GM04504 (cell line): Measurements from ENCODE around the gene CHMP5.
A peak's percentile ranks its signal among the peaks of the same experiment; 100 is the strongest.

Experiments
- DNase-seq: peaks from one replicate; pipeline ENCODE4 v3.0.0-alpha.2; 2012; ENCODE audit warnings: low read depth

Gene CHMP5

DNA sequence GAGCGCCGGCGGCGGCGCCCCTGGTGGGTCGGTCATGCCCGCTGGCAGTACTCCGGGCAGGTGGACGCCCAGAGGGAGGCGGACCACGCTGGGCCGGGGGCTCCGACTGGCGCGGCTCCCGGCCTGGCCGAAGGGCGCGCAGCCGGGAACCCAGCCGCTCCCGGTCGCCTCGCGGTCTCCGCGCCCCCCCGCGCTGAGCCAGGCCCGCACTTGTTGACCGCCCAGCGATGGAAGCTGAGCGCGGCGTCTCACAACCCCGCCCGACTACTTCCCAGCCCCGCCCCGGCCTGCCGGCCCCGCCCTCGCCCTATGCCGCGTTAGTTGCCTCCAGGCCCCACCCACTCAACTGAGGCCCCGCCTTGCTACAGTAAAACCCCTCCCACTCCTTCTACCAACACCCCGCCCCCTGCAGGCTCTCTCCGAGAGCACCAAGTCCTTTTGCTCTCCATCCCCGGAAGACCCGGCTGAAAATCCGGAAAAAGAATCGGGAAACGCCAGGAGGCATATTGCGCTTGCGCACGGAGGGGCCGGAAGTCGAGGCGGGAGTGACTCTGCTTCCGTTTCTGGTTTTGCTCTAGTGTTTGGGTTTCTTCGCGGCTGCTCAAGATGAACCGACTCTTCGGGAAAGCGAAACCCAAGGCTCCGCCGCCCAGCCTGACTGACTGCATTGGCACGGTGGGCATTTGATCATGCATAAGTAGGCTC lies at the start of gene CHMP5, which contains the start of gene BAG1:
TSS of gene CHMP5 (plus strand) at position 577 of the 705 bp plus-strand sequence. CDS start at position 607, 30 bp downstream.
TSS of gene BAG1 (minus strand) at position 236 of the 705 bp plus-strand sequence.
- peak; percentile 99 for DNase-seq

DNA sequence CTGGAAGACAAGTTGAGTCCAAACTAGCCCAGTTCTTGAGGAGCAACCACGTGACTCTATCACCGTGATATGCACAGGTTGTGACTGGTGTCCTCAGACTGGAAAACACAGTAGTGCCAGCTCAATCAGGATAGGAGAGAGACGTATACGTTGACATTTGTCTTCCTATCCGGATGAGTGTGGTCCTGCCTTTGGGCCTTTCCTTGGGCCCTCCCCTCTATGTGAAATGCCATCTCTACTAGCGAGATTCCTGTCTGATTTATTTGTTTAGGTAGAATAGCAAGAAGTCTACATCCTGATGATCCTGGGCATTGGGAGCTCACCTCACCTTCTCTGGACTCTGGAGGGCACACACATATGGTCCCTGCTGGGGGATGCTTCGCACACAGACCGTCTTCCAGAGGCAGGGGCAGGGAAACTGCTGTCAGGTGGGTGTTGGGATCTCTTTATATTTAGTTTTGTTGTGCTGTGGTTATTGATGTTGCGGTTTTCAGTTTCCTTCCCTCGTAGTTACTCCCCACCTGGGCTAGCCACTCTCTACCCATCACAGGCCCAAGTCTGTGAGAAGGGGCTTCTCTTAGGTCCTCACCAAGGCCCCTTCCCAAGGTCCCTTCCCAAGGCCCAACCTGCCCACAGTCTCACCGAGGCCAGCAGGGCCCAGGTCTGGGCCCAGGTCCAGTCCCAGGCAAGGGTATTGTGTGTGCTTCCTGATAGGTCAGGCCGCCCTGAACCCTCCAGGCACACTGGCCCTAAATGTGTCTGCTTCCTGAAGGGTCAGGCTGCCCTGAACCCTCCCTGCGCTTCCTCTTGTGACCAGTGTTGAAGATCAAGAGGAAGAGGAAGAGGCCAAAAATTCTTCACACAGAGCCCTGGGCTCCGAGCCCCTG lies 43.9 kb upstream of the CHMP5 start:
- DNase-seq, result no peak

DNA sequence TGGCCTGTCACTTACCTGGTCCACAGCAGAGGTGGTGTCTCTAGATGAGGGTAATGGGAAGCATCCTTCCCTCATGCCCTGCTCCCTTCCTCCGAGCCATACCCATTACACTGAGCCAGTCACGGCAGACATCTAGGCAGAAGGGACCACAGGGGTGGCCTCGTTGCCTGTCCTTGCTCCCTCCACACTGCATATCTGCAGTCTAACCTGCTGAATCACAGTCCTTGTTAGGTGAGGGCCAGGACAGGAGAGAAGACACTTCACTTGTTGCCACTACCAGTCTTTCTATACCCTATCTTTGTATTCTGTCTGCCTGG lies 43.3 kb upstream of the CHMP5 start:
- DNase-seq, result no peak

DNA sequence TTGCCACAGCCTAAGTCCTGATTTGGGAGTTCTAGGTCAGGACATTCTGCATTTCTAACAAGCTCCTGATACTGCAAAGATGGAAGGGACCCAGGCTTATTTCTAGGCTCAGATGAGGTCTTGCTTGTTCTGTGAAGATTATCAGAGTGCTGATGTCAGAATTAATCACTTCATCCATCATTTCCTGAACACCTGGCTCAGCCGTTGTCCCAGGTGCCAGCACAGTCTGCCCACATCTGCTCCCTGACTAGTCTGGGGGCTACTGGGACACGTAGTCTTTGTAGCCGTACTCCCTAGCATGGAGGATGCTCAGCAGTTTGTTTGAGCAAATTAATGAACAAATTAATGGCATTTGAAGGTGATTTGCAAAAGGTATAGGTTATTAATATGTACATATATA lies 42.8 kb upstream of the CHMP5 start:
- no peak for DNase-seq

DNA sequence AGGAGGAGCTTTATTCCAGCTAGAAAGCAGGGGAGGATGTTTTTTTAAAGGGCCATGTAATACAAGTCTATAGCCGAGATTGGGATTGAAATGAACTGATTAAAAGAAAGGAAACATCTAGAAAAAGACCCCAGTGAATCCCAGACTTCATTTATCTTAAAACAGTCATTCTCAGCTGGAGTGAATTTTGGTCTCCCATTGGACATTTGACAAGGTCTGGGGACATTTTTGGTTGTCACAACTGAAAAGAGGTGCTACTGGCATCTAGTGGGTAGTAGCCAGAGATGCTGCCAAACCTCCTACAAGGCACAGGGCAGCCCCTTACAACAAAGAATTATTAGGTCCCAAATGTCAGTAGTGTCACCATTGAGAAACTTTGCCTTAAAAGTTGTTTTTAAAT lies 41.2 kb upstream of the CHMP5 start:
- DNase-seq, result no peak

DNA sequence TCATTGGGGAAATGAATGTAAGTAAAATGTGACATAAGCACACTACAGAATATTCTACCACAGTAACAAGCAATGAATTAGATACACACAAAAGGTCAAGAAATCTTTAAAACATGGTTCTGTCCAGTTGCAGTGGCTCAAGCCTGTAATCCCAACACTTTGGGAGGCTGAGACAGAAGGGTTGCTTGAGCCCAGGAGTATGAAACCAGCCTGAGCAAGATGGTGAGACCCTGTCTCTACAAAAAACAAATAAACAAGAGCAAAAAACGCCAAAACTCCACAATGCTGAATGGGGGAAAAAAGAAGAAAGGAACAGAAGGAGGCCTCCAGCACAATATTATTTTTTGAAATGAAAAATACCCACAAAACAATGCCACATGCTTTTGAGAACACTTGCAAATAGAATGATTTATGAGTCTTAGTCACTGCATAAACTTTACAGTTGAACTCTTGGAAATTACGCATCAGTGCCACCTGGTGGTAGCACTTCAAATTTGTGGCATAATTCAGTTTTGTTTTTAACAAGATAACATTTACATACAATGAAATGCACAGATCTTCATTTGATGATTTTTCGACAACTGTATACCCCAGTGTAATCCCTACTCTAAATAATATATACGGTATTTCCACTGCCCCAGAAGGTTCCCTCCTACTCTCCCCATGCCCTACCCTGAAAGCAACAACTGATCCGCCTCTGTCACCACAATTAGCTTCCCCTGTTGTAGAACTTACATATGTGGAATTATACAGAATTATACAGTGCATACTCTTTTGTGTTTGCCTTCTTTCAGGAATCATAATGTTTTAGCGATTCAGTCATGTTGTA lies 39.3 kb upstream of the CHMP5 start:
- peak; percentile 46 for DNase-seq

DNA sequence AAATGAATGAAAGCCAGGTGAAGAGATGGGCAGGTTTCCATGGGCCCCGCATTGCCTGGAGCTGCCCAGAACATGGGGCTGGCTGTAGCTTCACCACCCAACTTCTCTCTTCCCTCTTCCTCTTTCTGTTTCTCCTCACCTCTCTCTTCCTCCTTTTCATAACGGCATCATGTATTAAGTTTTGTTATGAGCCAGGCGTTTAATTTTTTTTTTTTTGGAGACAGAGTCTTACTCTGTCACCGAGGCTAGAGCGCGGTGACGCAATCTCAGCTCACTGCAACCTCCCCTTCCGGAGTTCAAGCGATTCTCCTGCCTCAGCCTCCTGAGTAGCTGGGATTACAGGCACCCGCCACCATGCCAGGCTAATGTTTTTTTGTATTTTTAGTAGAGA lies 37.8 kb upstream of the CHMP5 start:
- DNase-seq, result no peak

DNA sequence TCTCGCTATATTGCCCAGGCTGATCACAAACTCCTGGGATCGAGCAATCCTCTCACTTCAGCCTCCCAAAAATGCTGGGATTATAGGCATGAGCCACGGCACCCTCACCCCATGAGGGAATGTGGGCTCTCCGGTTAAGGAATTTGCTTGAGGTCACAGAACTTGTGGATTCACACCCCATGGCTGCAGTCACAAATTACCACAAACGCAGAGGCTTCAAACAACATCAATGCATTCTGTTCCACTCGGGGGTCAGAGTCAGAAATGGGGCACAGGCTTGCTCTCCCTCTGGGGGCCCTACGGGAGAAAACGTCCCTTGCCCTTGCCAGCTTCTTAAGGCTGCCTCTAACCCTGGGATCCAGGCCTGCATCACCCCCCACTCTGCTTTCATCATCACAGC lies 37.1 kb upstream of the CHMP5 start:
- no peak for DNase-seq

DNA sequence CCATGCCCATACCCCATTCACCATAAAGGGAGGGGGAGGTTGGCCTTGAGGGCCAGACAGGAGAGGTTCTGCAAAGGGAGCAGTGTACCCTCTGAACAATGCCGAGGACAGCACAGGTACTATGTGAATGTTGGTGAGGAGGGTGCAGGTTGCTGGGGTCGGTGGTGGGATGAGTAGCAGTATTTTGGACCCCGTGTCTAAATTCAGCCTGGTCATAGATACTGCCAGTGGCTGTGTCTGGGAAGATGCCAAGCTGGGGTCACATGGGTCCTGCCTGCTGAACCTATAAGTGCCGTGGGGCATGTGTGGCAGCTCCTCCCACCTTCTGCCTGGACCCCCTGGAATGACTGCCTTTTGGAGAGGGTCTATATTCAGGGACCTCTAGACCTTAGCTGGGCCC lies 36.2 kb upstream of the CHMP5 start:
- no peak for DNase-seq

DNA sequence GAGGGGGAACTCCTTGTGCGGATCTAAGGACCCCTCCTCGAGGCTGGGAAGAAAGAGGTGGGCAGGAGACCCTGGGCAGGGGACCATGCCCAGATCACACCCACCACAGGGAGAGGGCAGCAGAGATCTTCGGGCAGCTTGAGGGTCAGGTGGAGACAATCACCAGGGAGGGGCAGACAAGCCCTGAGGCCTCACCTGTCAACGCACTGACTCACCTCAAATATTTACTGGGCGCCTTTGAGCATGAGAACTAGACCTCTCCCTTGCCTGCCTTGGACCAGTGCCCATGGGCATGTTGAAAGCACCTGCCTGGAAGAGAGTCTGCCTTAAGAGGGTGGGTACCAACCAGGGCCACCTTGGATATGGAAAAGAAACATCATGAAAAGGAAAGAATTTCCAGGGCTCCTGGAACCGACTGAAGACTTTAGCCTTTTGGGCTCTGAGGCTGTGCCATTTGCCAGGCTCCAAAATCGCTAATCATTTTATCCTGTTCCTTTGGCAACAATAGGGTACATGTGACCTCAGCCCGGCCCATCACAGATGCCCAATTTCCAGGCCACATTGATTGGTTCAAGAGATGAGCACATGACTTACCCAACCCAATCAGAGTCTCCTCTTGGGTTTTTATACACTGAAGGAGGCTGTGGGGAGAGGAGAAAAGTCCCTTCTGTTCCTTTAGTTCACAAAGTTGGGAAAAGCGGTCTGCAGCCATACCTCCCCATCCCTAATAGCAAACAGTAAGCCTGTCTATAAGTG lies 35.3 kb upstream of the CHMP5 start:
- DNase-seq, result no peak

DNA sequence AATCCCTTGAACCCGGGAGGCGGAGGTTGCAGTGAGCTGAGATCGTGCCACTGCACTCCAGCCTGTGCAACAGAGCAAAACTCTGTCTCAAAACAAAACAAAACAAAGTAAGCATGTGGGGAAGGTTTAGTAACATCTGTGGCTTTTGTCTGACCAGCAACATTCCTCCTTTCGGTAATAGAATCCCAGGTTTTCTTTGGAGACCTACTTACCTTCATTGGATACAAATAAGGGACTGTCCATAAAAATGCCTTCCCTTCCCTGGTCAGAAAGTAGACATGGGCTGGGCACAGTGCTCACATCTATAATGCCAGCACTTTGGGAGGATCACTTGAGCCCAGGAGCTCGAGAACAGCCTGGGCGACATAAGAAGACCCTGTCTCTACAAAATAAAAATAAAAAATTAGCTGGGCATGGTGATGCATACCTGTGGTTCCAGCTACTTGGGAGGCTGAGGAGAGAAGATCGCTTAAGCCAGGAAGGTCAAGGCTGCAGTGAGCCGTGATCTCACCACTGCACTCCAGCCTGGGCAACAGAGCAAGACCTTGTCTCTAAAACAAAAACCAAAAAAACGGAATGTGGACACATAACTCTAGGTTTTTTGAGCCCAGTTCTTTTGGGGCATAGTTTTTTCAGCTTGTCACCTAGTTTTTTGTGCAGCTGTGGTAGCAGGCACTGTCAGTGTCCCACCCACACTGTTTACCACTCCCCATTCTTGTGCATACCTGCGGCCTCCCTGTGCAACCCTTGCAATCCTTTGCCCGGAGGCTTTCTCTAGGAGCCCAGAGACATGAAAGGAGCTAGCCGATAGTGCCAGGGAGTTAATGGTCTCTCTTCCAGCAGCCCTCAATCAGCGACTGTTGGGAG lies 33.9 kb upstream of the CHMP5 start:
- no peak for DNase-seq

DNA sequence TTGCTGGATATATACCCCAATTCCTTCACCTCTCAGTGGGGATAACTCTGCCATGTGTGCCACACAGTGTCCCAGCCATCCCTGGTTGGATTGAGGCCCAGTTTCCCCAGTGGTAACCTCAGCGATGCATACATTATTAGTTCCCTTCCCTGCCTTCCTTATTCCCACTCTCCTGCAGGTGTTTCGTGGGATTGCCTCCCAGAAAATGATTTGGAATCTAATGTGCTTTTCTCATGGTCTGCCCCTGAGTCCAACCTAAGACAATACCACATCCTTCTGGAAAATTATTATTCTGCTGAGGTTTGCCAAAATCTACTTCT lies 33.3 kb upstream of the CHMP5 start:
- no peak for DNase-seq

DNA sequence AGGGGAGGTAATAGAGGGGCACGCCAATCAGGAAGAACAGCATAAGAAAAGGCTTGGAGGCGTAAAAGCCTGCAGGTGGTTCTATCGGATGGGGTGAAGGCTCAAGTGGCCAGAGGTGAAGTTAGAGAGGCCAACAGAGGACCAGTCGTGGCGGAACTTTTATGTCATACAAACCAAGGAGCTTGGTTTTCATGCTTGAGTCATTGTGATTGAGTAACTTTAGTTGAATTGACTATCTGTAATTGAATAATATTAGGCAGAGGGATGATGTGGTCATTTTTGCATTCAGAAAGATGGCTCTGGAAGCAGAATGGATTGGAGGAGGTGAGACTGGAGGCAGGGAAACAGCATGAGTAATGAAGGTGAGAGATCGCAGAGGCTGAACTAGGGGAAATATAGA lies 32.0 kb upstream of the CHMP5 start:
- DNase-seq, result no peak

DNA sequence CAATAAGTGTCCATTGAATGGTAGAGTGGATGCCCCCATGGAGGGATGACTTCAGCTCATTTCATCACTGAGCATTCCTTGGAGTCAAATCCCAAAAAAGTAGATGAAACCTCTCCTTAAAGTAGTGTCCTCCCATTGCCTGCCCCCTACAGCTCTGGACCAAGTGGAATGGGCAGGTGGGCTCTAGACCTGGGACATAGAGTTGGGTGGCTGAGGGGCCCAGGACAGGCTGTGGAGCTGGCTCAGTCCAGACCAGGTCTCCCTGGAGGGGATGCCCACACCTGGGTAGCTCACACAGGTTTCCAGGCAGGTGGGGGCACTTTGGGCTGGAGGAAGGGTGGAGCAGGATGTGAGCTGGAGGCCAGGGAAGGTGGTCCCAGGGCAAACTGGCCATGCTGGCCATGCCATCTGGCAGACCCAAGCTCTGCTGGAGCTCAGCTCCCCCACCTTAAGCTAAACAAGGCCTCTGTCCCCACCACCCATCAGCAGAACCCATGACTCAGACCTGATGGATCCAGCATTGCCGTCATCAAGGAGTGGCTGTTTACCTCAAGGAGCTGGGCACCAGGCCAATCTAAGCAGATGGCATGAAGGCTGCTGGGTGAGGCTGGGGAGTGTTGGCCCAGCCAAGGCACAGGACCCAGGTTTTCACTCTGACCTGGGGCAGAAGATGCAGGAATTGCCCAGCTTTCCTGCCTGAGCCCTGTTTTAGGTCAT lies 31.1 kb upstream of the CHMP5 start:
- DNase-seq, result peak; percentile 61

DNA sequence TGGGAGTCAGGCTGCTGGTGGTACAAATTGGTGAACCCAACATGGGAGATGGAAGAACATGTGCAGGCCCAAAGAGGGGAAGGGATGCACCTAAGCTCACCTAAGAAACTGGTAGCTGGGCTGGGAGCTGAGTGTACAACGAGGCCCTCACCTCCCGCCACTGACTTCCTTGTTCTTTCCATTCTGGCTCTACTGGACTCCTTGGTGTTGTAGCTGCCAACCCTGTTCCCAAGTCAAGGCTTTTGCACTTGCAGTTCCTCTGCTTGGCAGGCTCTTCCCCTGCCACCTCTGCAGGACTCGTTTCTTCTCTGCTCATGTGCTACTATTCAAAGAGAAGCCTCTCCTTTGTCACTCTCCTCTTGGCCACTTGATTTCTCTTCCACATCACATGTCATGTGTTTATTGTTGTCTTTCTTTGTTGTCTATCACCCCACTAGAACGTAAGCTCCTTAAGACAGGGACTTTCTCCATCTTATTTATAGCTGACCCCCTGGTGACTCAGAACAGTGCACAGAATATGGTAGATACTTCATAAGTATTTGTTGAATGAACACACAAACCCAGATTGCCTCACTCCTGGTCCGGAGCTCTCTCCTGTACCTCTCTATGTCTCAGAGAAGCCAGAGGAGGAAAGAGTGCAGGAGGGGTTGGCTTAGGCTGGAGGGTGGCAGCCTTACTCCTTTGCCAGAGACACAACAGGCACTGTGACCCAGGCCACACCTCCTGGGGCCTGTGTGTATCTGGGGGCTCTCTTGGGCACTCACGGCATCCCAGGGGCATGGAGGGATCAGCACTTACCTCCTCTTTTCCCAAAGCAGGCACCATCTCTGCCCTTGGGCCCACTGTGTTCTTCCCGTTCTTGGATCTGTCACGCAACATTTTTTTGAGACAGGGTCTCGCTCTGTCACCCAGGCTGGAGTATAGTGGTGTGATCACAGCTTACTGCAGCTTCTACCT lies 30.1 kb upstream of the CHMP5 start:
- no peak for DNase-seq

DNA sequence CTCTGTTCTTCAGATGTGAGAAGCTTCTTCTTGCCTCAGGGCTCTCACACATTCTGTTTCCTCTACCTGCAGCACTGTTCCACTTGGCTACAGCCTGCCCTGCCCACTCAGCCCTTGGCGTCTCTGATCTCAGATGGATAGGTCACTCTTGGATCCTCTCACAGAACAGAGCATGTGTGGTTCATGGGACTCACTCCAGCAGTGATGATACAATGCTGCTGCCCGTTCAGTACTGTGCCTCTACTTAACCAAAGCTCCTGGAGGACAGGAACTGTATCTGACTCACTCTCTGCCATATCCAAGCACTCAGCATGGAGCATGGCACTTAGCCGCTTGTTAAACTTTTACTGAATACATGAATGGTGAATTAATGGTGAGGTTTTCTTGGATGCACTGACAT lies 28.3 kb upstream of the CHMP5 start:
- DNase-seq, result no peak

DNA sequence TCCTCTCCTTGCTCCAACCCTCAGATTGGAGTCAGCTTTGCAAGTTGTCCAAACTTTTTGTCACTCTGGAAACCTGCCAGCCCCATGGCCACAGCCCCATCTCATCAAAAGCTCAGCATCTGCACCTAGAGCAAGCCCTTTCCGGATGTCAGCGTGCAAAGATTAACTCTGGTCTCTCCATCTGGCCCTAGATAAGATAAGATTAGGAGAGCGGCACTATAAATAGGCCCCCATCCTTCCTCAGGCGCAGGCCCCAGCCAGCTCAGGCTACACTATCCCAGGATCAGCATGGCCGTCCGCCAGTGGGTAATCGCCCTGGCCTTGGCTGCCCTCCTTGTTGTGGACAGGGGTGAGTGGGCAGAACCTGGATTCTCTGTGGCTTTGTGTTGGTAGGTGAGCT lies 24.9 kb upstream of the CHMP5 start, which contains the start of gene SPINK4:
TSS of gene SPINK4 (plus strand) at position 247 of the 400 bp plus-strand sequence. CDS start at position 289, 42 bp downstream.
- DNase-seq, result no peak

DNA sequence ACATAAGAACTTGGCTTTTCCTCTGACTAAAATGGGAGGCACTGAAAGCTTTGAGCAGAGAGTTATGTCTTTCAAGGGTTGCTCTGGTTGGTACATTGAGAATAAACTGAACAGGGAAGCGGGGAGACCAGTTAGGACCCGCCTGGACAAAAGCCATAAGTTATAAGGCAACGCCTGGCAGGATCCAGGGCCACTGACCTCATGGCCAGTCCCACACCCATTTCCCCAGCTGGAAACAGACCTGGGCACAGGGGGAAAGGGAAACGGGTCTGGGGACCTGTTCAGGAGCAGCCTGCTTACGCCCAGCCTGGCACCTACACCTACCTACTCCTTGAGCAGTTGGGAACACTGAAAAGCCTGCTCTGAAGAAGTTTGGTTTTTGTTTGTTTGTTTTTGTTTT lies 23.6 kb upstream of the CHMP5 start:
- DNase-seq, result no peak

DNA sequence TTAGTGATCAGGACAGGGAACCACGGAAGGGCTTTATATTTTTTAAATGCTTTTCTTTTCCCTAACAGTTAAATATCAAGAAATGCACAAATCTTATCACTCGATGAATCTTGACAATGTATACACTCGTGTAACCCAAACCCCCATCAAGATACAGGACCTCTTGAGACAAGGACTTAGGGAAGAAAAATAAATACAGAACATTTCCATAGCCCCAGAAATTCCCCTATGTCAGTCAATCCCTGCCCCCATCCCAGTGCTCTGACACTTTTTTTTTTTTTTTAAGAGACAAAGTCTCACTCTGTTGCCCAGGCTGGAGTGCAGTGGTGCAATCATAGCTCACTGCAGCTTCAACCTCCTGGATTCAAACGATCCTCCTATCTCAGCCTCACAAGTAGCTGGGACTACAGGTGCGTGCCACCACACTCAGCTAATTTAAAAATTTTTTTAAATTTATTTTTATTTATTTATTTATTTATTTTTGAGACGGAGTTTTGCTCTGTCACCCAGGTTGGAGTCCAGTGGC lies 22.2 kb upstream of the CHMP5 start:
- DNase-seq, result no peak
